HepG2 (cell line): ENCODE results near the gene SPTY2D1.

Source experiments
- ATF2 ChIP-seq: sonication (generic); formaldehyde crosslinking; IDR thresholded peaks from 2 replicates; pipeline ENCODE4 v1.4.0; 2020; ENCODE audit warnings: missing genetic modification reagents
- CHD4 ChIP-seq: fragments of 200-600 bp; sonication (generic); IDR thresholded peaks from 2 replicates; pipeline ENCODE4 v1.7.0; 2017; ENCODE audit warnings: mild to moderate bottlenecking, low read length, borderline replicate concordance
- CREM ChIP-seq, 2 experiments: sonication (generic) in 1 of 2; formaldehyde crosslinking in 1 of 2; IDR thresholded peaks; 2 replicates each; pipeline versions ENCODE4 v1.4.0 to v1.6.1; 2016 to 2020; ENCODE audit warnings: antibody characterized with exemption in 1 of 2, mild to moderate bottlenecking in 1 of 2, missing genetic modification reagents in 1 of 2
- CTCF ChIP-seq: sonication (generic); formaldehyde crosslinking; IDR thresholded peaks from 2 replicates; pipeline ENCODE4 v1.5.0; 2020; ENCODE audit warnings: mild to moderate bottlenecking, missing genetic modification reagents, moderate library complexity
- ELF1 ChIP-seq: sonication (generic); formaldehyde crosslinking; IDR thresholded peaks from 2 replicates; pipeline ENCODE4 v1.4.0; 2020; ENCODE audit warnings: missing genetic modification reagents

- TF ChIP-seq ATF2 (CRISPR knock-in tag) (no peak), ELF1 (CRISPR knock-in tag) (no peak), CREM (IDR thresholded peaks at IDR 0.05) (no peak), CREM (CRISPR knock-in tag; IDR thresholded peaks at IDR 0.05) (no peak), CHD4 (no peak), CTCF (no peak)
Measured at GRCh38 chr11:18669219-18669596, 35.1 kb upstream of the SPTY2D1 start.
